Measurements from ENCODE around the gene BICD1. TPM values are rescaled to one million over a fixed set of nuclear protein-coding genes. Genes with fewer than 3 reads are reported as not detected.

Gene BICD1
- total RNA-seq, 1 donor from 2014 or later, result 38.6 TPM

DNA sequence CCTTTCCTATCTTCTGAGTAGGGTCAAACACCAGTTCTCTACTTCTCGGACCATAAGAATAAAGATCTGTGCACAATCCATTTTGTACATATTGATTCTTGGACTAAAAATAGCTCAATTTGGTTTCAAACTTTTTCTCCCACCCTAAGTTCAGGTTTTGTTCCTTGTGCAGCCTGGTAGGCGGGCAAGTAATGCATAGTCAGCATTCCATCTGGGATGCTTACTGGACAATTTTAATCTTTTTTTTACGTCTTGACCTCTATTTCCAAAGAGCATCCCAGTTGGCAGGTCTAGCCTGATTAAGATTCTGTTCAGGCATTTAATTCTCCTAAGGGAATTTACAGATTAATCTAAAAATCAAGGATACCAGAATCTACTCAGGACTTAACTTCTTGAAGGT lies 126.9 kb downstream of the BICD1 start:
- peaks cover 19% of the 10 kb centered on the region for H3K36me3 Mint-ChIP-seq
- TF ChIP-seq, protein P1, sequence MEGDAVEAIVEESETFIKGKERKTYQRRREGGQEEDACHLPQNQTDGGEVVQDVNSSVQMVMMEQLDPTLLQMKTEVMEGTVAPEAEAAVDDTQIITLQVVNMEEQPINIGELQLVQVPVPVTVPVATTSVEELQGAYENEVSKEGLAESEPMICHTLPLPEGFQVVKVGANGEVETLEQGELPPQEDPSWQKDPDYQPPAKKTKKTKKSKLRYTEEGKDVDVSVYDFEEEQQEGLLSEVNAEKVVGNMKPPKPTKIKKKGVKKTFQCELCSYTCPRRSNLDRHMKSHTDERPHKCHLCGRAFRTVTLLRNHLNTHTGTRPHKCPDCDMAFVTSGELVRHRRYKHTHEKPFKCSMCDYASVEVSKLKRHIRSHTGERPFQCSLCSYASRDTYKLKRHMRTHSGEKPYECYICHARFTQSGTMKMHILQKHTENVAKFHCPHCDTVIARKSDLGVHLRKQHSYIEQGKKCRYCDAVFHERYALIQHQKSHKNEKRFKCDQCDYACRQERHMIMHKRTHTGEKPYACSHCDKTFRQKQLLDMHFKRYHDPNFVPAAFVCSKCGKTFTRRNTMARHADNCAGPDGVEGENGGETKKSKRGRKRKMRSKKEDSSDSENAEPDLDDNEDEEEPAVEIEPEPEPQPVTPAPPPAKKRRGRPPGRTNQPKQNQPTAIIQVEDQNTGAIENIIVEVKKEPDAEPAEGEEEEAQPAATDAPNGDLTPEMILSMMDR (IDR thresholded peaks at IDR 0.05; ENCODE audit: unreplicated experiment), result no peak
- H3K4me3 Mint-ChIP-seq, result no peak overlapping the region
- no peak for DNase-seq (ENCODE audit: low spot score in 2 of 2, unreplicated experiment in 2 of 2)
- H3K27ac Mint-ChIP-seq, result no peak overlapping the region
- H3K9me3 Mint-ChIP-seq, result peaks cover 19% of the 10 kb centered on the region
- H3K27me3 Mint-ChIP-seq (ENCODE audit: low read depth), result no peaks in the 10 kb centered on the region
- H3K4me1 Mint-ChIP-seq, result peaks cover 3% of the 10 kb centered on the region

GRCh38 chr12:32235251-32235650 lies 128.6 kb downstream of the BICD1 start:
- Mint-ChIP-seq H3K4me3 (no peak overlapping the region), H3K27me3 (ENCODE audit: low read depth) (no peaks in the 10 kb centered on the region), H3K9me3 (peaks cover 19% of the 10 kb centered on the region), H3K27ac (no peak overlapping the region), H3K36me3 (peaks cover 19% of the 10 kb centered on the region), H3K4me1 (peaks cover 3% of the 10 kb centered on the region)
- no peak for DNase-seq (ENCODE audit: low spot score in 2 of 2, unreplicated experiment in 2 of 2)
- TF ChIP-seq, protein P1 (IDR thresholded peaks at IDR 0.05; ENCODE audit: unreplicated experiment), result no peak

DNA sequence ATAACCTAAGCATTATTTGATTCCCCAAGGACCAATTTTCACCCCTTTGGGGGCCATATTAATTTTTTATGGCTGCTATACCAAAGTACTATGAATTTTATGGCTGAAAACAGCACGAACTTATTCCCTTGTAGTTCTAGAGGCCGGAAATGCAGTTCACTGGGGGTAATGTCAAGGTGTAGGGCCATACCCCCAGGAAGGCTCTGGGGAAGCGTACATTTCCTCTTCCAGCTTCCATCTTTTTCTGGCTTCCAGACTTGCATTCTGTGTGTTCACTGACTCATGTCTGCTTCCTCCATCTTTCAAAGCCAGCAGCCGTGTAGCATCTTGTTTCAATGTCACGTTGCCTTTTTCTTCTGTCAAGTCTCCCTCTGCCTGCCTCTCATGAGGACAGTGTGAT lies 133.5 kb downstream of the BICD1 start:
- Mint-ChIP-seq H3K4me3 (no peak overlapping the region), H3K36me3 (peaks cover 19% of the 10 kb centered on the region), H3K27ac (no peak overlapping the region), H3K9me3 (peaks cover 19% of the 10 kb centered on the region), H3K27me3 (ENCODE audit: low read depth) (no peaks in the 10 kb centered on the region), H3K4me1 (no peaks in the 10 kb centered on the region)
- TF ChIP-seq, protein P1 (IDR thresholded peaks at IDR 0.05; ENCODE audit: unreplicated experiment), result no peak
- no peak for DNase-seq (ENCODE audit: low spot score in 2 of 2, unreplicated experiment in 2 of 2)

DNA sequence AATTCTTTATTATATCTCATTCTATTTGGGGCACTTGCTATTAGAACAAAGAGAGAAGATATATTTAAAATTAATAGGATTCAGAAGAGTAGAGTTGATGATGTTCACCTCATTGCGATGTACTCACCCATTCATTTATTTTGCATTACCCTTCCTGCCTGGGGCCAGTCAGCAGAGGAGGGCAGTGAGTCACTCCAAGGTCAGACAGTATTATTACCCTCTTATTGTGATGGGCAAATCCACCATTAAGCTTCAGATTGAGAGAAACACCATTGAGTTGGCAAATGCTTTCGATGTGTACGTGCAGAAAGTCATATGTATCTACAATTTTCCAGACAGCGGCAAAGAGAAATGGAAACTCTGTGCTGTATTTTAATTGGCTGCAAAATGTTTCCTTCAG lies 134.2 kb downstream of the BICD1 start:
- TF ChIP-seq, protein P1 (IDR thresholded peaks at IDR 0.05; ENCODE audit: unreplicated experiment), result no peak
- no peaks in the 10 kb centered on the region for H3K4me1 Mint-ChIP-seq
- H3K9me3 Mint-ChIP-seq, result peaks cover 19% of the 10 kb centered on the region
- DNase-seq (ENCODE audit: low spot score in 2 of 2, unreplicated experiment in 2 of 2), result no peak
- H3K36me3 Mint-ChIP-seq, result peaks cover 19% of the 10 kb centered on the region
- H3K27me3 Mint-ChIP-seq (ENCODE audit: low read depth), result no peaks in the 10 kb centered on the region
- H3K27ac Mint-ChIP-seq, result no peak overlapping the region
- H3K4me3 Mint-ChIP-seq, result no peak overlapping the region

GRCh38 chr12:32242641-32243040 lies 136.0 kb downstream of the BICD1 start:
- Mint-ChIP-seq H3K9me3 (peaks cover 10% of the 10 kb centered on the region), H3K27ac (no peak overlapping the region), H3K27me3 (ENCODE audit: low read depth) (no peaks in the 10 kb centered on the region), H3K4me3 (no peak overlapping the region), H3K4me1 (no peaks in the 10 kb centered on the region), H3K36me3 (peaks cover 11% of the 10 kb centered on the region)
- no peak for DNase-seq (ENCODE audit: low spot score in 2 of 2, unreplicated experiment in 2 of 2)
- TF ChIP-seq, protein P1 (IDR thresholded peaks at IDR 0.05; ENCODE audit: unreplicated experiment), result no peak
